Esophagus muscularis mucosa (tissue), 4 donors: Measurements from ENCODE around the gene CARS1. TPM values are rescaled to one million over a fixed set of nuclear protein-coding genes. Genes with fewer than 3 reads are reported as not detected.

ENCODE experiments used
- DNase-seq: peaks from one replicate; pipeline ENCODE4 v3.0.0-alpha.2; 2017; ENCODE audit errors: extremely low spot score
- H3K27ac ChIP-seq, 4 donors: fragments of 200-600 bp; sonication (generic); replicated peaks in 1 of 4; 1 replicate in 3 of 4; 2 replicates in 1 of 4; pipeline ENCODE4 v1.5.1; 2016 to 2019; ENCODE audit warnings: mild to moderate bottlenecking in 1 of 4
- H3K27me3 ChIP-seq, 4 donors: fragments of 200-600 bp; sonication (generic); one replicate each; pipeline versions ENCODE4 v1.5.1 to v1.6.0; 2016 to 2019
- H3K36me3 ChIP-seq, 4 donors: fragments of 200-600 bp; sonication (generic); one replicate each; pipeline ENCODE4 v1.5.1; 2016 to 2019
- H3K4me1 ChIP-seq, 4 donors: fragments of 200-600 bp; sonication (generic); one replicate each; pipeline ENCODE4 v1.5.1; 2016 to 2019
- H3K4me3 ChIP-seq, 4 donors: fragments of 200-600 bp; sonication (generic); 1 replicate in 2 of 4; 2 replicates in 2 of 4; pipeline ENCODE4 v1.5.1; 2016 to 2019; ENCODE audit warnings: mild to moderate bottlenecking in 4 of 4, moderate library complexity in 1 of 4
- H3K9me3 ChIP-seq, 4 donors: fragments of 200-600 bp; sonication (generic); 1 replicate in 3 of 4; 2 replicates in 1 of 4; pipeline ENCODE4 v1.5.1; 2016 to 2019
- EP300 ChIP-seq: sonication (generic); formaldehyde crosslinking; IDR thresholded peaks from one replicate; pipeline ENCODE4 v1.6.1; 2017; ENCODE audit warnings: antibody characterized with exemption
- POLR2A ChIP-seq: fragments of 450-650 bp; IDR thresholded peaks from one replicate; pipeline ENCODE4 v1.6.1; 2017; ENCODE audit warnings: antibody characterized with exemption, moderate library complexity, mild to moderate bottlenecking, low read depth
- POLR2AphosphoS5 ChIP-seq, 2 donors: sonication (generic); formaldehyde crosslinking; IDR thresholded peaks; one replicate each; pipeline ENCODE4 v1.6.1; 2017; ENCODE audit warnings: antibody characterized with exemption in 2 of 2
- WGBS: methylation state at CpG from one replicate; pipeline ENCODE4 v1.1.5; 2018; 5-methylcytosine and 5-hydroxymethylcytosine counted together
- intact Hi-C: fragments of 100-400 bp; cut with DNase I; formaldehyde crosslinking; loops from one replicate; pipeline ENCODE4 v1.15.1; 2023
- total RNA-seq, 4 donors: library from RNA; depleted of rRNA; stranded (reverse); fragments of >200 nt; gene quantifications; one replicate each; pipeline versions ENCODE4 v1.1.0 to v1.2.1, GENCODE V29; 2016
- TF ChIP-seq, protein P1 (sequence below), 3 experiments: fragments of 200-600 bp in 2 of 3; fragments of 450-650 bp in 1 of 3; sonication (generic) in 2 of 3; IDR thresholded peaks; one replicate each; pipeline ENCODE4 v1.5.1; 2017 to 2019; ENCODE audit warnings: antibody characterized with exemption in 3 of 3, mild to moderate bottlenecking in 2 of 3, moderate library complexity in 1 of 3

Gene CARS1
- total RNA-seq, 4 donors from 2014 or later = 30.3 to 35.6 (median 34.9) TPM

DNA sequence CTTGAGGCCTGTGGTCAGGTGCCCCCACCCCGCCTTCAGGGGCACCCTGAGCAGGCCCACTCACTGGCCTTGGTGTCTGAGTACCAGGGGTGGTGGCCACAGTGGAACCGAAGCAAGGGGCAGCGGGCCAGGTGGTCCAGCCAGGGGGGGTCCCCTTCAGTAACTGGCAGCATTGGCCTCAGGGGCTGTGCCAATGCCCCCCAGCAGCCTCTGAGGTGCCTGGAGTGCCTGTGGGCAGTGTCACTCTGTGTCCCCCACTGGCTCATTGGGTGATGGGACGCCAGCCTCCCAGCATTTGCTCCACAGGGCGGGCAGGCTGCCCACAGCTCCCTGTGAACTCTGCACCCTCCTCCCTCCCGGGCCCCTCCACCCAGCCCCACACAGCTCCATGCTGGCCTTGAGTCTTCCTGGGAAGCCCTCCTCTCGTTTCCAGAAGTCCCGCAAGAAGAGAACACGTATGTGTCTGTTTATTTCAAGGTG is 29.5 kb upstream of the CARS1 start:
- WGBS = 43% methylated on average over 5 of the region's 9 CpGs
- intact Hi-C loops = no loop called here
- no peak for DNase-seq

DNA sequence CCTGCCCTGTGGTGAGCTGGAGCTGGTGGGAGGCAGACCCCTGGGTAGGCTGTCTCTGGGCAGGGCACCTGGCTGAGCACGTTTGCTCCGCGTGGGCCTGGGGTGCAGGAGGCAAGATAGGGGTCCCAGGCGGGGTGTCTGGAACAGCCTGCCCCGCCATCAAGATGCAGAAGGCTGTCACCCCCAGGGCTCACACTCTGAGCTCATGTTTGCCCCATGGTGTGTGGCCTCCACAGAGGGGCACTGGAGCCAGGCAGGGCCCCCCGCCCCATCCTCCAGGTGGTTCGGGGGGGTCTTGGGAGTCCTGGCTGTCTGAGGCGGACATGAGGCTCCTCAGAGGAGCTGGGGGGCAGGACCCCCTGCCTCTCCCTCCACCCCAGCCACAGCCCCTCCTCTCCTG is 28.9 kb upstream of the CARS1 start:
- intact Hi-C loops = no loop called here
- peaks cover 0 to 14% (median 0%) of the 10 kb centered on the region in 4 donors for H3K27me3 ChIP-seq
- no peak overlapping the region for H3K27ac ChIP-seq
- no peak for TF ChIP-seq POLR2AphosphoS5 (IDR thresholded peaks at IDR 0.05)
- H3K36me3 ChIP-seq = peaks cover 7 to 39% (median 35%) of the 10 kb centered on the region in 4 donors
- no peaks in the 10 kb centered on the region for H3K9me3 ChIP-seq
- no peak overlapping the region for H3K4me3 ChIP-seq
- 47% methylated on average over 4 of the region's 8 CpGs for WGBS
- DNase-seq = no peak
- H3K4me1 ChIP-seq = peaks cover 0 to under 1% (median 0%) of the 10 kb centered on the region in 4 donors

More for the DNA sequence above, 29.5 kb upstream of the CARS1 start:
- TF ChIP-seq EP300 (no peak), POLR2AphosphoS5 (IDR thresholded peaks at IDR 0.05) (no peak), POLR2A (no peak)
- TF ChIP-seq, protein P1, sequence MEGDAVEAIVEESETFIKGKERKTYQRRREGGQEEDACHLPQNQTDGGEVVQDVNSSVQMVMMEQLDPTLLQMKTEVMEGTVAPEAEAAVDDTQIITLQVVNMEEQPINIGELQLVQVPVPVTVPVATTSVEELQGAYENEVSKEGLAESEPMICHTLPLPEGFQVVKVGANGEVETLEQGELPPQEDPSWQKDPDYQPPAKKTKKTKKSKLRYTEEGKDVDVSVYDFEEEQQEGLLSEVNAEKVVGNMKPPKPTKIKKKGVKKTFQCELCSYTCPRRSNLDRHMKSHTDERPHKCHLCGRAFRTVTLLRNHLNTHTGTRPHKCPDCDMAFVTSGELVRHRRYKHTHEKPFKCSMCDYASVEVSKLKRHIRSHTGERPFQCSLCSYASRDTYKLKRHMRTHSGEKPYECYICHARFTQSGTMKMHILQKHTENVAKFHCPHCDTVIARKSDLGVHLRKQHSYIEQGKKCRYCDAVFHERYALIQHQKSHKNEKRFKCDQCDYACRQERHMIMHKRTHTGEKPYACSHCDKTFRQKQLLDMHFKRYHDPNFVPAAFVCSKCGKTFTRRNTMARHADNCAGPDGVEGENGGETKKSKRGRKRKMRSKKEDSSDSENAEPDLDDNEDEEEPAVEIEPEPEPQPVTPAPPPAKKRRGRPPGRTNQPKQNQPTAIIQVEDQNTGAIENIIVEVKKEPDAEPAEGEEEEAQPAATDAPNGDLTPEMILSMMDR (IDR thresholded peaks at IDR 0.05) = no peak
- Histone ChIP-seq H3K27ac (no peak overlapping the region), H3K4me1 (peaks cover 0 to 7% (median 4%) of the 10 kb centered on the region in 4 donors), H3K36me3 (peaks cover 7 to 45% (median 40%) of the 10 kb centered on the region in 4 donors), H3K4me3 (no peak overlapping the region), H3K9me3 (no peaks in the 10 kb centered on the region), H3K27me3 (peaks cover 0 to 11% (median 0%) of the 10 kb centered on the region in 4 donors)

DNA sequence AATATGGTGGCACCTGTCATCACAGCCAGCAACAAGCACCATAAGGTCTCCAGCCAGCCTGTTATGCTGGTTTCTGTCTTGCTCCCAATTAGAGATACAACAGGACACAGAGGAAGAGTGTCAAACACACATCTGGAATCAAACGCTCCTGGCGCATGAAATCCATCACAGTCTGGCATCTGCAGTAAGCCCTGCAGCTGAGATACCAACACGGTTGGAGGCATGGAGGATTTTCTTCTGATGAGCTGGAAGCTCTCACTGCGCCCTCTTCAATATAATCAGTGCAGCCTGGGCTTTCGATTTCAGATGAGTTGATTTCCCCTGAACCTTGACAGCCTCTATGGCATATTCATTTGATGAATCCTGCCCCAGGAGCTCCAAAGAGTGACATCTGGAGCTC is 27.8 kb upstream of the CARS1 start:
- H3K27me3 ChIP-seq = peaks cover 0 to 21% (median 0%) of the 10 kb centered on the region in 4 donors
- WGBS = 67% methylated on average over 5 of the region's 5 CpGs
- intact Hi-C loops = no loop called here
- H3K36me3 ChIP-seq = peaks cover 6 to 28% (median 24%) of the 10 kb centered on the region in 4 donors
- no peak overlapping the region for H3K27ac ChIP-seq
- no peaks in the 10 kb centered on the region for H3K9me3 ChIP-seq
- no peaks in the 10 kb centered on the region for H3K4me1 ChIP-seq
- TF ChIP-seq EP300 = no peak
- TF ChIP-seq POLR2AphosphoS5 (IDR thresholded peaks at IDR 0.05) = no peak
- TF ChIP-seq POLR2A = no peak
- TF ChIP-seq, protein P1 (IDR thresholded peaks at IDR 0.05) = no peak
- H3K4me3 ChIP-seq = no peak overlapping the region
- no peak for DNase-seq

DNA sequence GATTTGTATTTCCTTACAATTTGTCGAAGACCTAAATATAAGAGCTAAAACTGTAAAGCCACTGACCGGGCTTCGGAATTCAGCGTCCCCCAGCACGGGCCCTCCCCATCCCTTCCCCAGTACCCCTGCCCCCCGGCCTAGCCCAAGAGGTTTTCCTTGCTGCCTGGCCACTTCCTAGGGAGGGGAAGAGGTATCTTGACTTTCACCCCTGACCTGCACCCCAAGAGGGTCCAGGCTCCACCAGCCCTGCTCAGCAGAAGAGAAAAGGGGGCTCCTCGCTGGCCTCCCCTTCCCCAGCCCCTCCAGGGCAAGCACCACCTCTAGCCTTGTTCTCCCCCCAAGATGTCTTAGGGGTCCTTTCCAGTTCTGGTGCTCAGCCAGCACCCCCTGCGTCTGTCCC is 26.1 kb upstream of the CARS1 start:
- no peak for DNase-seq
- intact Hi-C loops = no loop called here
- Histone ChIP-seq H3K27me3 (peaks cover 0 to 33% (median 0%) of the 10 kb centered on the region in 4 donors), H3K9me3 (no peaks in the 10 kb centered on the region), H3K4me3 (no peak overlapping the region), H3K4me1 (no peaks in the 10 kb centered on the region), H3K27ac (no peak overlapping the region), H3K36me3 (peaks cover 0 to 13% (median 7%) of the 10 kb centered on the region in 4 donors)
- TF ChIP-seq POLR2AphosphoS5 (IDR thresholded peaks at IDR 0.05) = no peak
- TF ChIP-seq, protein P1 (IDR thresholded peaks at IDR 0.05) = no peak
- TF ChIP-seq EP300 = no peak
- TF ChIP-seq POLR2A = no peak
- 70% methylated on average over 8 of the region's 8 CpGs for WGBS

DNA sequence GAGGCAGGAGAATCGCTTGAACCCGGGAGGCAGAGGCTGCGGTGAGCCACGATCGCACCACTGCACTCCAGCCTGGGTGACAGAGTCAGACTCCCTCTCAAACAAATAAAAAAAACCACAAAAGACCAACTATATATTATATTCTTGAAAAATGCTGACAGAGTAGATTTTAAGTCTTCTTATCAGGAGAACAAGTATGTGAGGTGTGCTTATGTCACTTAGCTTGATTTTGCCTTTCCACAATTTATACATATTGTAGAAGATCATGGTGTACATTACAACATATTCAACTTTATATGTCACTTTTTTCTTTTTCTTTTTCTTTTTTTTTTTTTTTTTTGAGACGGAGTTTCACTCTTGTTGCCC is 24.1 kb upstream of the CARS1 start:
- H3K4me3 ChIP-seq = no peak overlapping the region
- intact Hi-C loops = no loop called here
- no peak for DNase-seq
- H3K27me3 ChIP-seq = peaks cover 0 to 46% (median 0%) of the 10 kb centered on the region in 4 donors
- H3K27ac ChIP-seq = no peak overlapping the region
- no peaks in the 10 kb centered on the region for H3K4me1 ChIP-seq
- H3K36me3 ChIP-seq = no peaks in the 10 kb centered on the region
- WGBS = 83% methylated on average over 1 of the region's 6 CpGs
- TF ChIP-seq POLR2A = no peak
- no peak for TF ChIP-seq POLR2AphosphoS5 (IDR thresholded peaks at IDR 0.05)
- TF ChIP-seq EP300 = no peak
- H3K9me3 ChIP-seq = no peaks in the 10 kb centered on the region

DNA sequence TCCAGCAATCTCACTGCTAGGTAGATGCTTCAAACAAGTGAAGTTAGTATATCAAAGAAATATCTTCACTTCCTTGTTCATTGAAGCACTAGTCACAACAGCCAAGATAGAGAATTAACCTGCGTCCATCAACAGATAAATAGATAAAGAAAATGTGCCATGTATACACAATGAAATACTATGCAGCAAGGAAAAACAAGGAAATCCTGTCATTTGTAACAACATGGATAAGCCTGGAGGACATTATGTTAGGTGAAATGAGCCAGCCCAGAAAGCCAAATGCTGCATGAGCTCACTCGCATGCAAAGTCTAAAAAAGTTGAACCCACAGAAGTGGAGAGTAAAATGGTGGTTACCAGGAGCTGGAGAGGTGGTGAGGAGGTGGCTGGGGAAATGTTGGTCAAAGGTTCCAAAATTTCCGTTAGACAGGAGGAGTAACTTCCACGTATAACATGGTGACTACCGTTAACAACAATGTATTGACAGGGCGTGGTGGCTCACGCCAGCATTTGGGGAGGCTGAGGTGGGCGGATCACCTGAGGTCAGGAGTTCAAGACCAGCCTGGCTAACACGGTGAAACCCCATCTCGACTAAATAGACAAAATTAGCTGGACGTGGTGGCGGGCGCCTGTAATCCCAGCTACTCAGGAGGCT is 23.6 kb upstream of the CARS1 start:
- Histone ChIP-seq H3K4me1 (no peaks in the 10 kb centered on the region), H3K27ac (no peak overlapping the region), H3K9me3 (no peaks in the 10 kb centered on the region), H3K4me3 (no peak overlapping the region), H3K36me3 (no peaks in the 10 kb centered on the region), H3K27me3 (peaks cover 0 to 46% (median 0%) of the 10 kb centered on the region in 4 donors)
- no peak for DNase-seq
- intact Hi-C loops = no loop called here
- TF ChIP-seq EP300 = no peak
- no peak for TF ChIP-seq POLR2AphosphoS5 (IDR thresholded peaks at IDR 0.05)
- no peak for TF ChIP-seq POLR2A
- TF ChIP-seq, protein P1 (IDR thresholded peaks at IDR 0.05) = no peak
- WGBS = 85% methylated on average over 13 of the region's 13 CpGs
